Skeletal muscle tissue (tissue), 4 donors: ENCODE measurements around the gene OR8B8. TPM values are rescaled to one million over a fixed set of nuclear protein-coding genes. Genes with fewer than 3 reads are reported as not detected.

ENCODE experiments used
- H3K27ac ChIP-seq: one replicate; pipeline ENCODE4 v1.7.0; 2013; ENCODE audit warnings: mild to moderate bottlenecking, low read depth, low read length, inconsistent platforms
- H3K27me3 ChIP-seq, 3 donors: one replicate each; pipeline ENCODE4 v1.7.0; 2013; ENCODE audit warnings: low read length in 3 of 3; ENCODE audit not compliant: control insufficient read depth in 3 of 3, insufficient read depth in 3 of 3
- H3K36me3 ChIP-seq, 3 donors: one replicate each; pipeline ENCODE4 v1.7.0; 2013; ENCODE audit warnings: low read length in 3 of 3; ENCODE audit not compliant: control insufficient read depth in 3 of 3, insufficient read depth in 3 of 3
- H3K4me1 ChIP-seq, 3 donors: one replicate each; pipeline ENCODE4 v1.7.0; 2013; ENCODE audit warnings: low read length in 3 of 3, mild to moderate bottlenecking in 3 of 3; ENCODE audit not compliant: control insufficient read depth in 3 of 3, insufficient read depth in 3 of 3
- H3K4me3 ChIP-seq, 3 donors: one replicate each; pipeline ENCODE4 v1.7.0; 2013; ENCODE audit warnings: low read length in 3 of 3
- H3K9ac ChIP-seq, 3 donors: one replicate each; pipeline ENCODE4 v1.7.0; 2013; ENCODE audit warnings: low read length in 3 of 3, mild to moderate bottlenecking in 3 of 3, moderate library complexity in 2 of 3, low read depth in 1 of 3
- H3K9me3 ChIP-seq, 3 donors: one replicate each; pipeline ENCODE4 v1.7.0; 2013; ENCODE audit warnings: low read length in 3 of 3; ENCODE audit not compliant: control insufficient read depth in 3 of 3
- total RNA-seq: library from RNA; depleted of rRNA; stranded (reverse); fragments of >200 nt; gene quantifications from one replicate; pipeline ENCODE4 v1.2.3, GENCODE V29; 2014
- donor health status: Osteomylitis.

The OR8B8 gene
- total RNA-seq, 1 donor from 2014 or later: not detected

- H3K4me1 ChIP-seq: no peaks in the 10 kb centered on the region
- H3K27ac ChIP-seq: no peak overlapping the region
- no peaks in the 10 kb centered on the region for H3K36me3 ChIP-seq
- no peaks in the 10 kb centered on the region for H3K27me3 ChIP-seq
- H3K4me3 ChIP-seq: no peak overlapping the region
- H3K9me3 ChIP-seq: no peaks in the 10 kb centered on the region
- H3K9ac ChIP-seq: no peak overlapping the region
These were observed 2.6 kb downstream of the OR8B8 start for GRCh38 chr11:124442847-124443246.

- Histone ChIP-seq H3K36me3 (no peaks in the 10 kb centered on the region), H3K27ac (no peak overlapping the region), H3K27me3 (no peaks in the 10 kb centered on the region), H3K4me1 (no peaks in the 10 kb centered on the region), H3K9me3 (no peaks in the 10 kb centered on the region), H3K4me3 (no peak overlapping the region), H3K9ac (no peak overlapping the region)
These were observed 3.1 kb downstream of the OR8B8 start for GRCh38 chr11:124442442-124442841.

- H3K27ac ChIP-seq: no peak overlapping the region
These were observed 4.0 kb downstream of the OR8B8 start for GRCh38 chr11:124441519-124441918.

DNA sequence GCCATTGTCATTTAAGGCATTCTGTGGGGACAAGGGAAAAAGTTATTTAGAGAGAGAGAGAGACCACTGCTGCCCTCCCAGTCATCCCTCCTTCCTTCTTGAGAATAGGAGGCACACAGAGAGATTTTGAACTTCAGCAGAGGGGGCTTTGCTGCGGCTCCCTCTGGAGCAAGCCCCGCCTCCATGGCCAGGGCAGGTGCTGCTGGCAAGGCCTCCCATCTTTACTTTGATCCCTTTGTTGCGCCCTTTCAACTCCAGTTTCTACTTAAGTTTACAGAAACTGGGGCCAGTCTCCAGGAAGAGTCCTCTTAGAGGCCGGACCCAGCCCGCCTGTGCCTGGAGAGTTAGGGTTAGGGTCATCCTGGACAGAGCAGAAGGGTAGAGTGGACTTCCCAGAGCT lies 4.4 kb downstream of the OR8B8 start:
- Histone ChIP-seq H3K4me3 (no peak overlapping the region), H3K4me1 (no peaks in the 10 kb centered on the region), H3K36me3 (no peaks in the 10 kb centered on the region), H3K27ac (no peak overlapping the region), H3K9ac (no peak overlapping the region), H3K9me3 (no peaks in the 10 kb centered on the region), H3K27me3 (no peaks in the 10 kb centered on the region)

More at GRCh38 chr11:124441519-124441918, 4.0 kb downstream of the OR8B8 start:
- Histone ChIP-seq H3K4me1 (no peaks in the 10 kb centered on the region), H3K27me3 (no peaks in the 10 kb centered on the region), H3K9me3 (no peaks in the 10 kb centered on the region), H3K4me3 (no peak overlapping the region), H3K36me3 (no peaks in the 10 kb centered on the region), H3K9ac (no peak overlapping the region)

DNA sequence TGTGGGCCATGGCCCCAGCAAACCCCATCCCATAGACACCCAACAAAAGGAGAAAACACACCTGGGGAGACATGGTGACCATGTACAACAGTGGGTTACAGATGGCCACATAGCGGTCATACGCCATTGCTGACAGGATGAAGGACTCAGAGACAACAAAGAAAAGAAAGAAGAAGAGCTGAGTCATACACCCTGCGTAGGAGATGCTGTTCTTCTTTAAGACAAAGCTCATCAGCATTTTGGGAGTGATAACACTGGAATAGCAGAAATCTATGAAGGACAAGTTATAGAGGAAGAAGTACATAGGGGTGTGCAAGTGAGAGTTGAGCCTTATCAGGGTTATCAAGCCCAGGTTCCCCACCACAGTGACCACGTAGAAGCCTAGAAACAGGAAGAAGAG lies 4.9 kb downstream of the OR8B8 start:
- H3K9ac ChIP-seq: no peak overlapping the region
- H3K27me3 ChIP-seq: no peaks in the 10 kb centered on the region
- H3K4me3 ChIP-seq: no peak overlapping the region
- H3K4me1 ChIP-seq: no peaks in the 10 kb centered on the region
- H3K27ac ChIP-seq: no peak overlapping the region
- no peaks in the 10 kb centered on the region for H3K36me3 ChIP-seq
- H3K9me3 ChIP-seq: no peaks in the 10 kb centered on the region

DNA sequence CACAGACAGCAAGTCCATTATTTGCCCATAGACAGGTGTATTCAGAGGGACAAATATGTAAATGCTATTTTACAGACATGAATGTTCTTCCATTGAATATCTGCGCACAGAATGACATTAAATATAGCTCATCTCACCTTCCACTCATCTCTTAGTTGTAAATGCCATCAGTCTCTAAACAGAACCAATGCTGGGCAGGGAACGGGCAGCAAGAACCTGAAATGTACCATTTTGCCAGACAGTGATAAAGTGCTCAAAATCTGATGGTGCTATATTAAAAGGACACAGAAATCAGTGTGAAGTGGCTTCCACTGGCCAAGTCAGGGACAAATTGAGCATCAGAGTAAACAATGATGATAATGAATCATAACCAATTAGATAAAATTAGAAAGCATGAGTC lies 10.8 kb downstream of the OR8B8 start:
- Histone ChIP-seq H3K9me3 (peaks cover 0 to 2% (median 0%) of the 10 kb centered on the region in 3 donors), H3K36me3 (no peaks in the 10 kb centered on the region), H3K4me1 (no peaks in the 10 kb centered on the region), H3K9ac (no peak overlapping the region), H3K27me3 (no peaks in the 10 kb centered on the region), H3K4me3 (no peak overlapping the region), H3K27ac (no peak overlapping the region)

- Histone ChIP-seq H3K9me3 (peaks cover 0 to 2% (median 0%) of the 10 kb centered on the region in 3 donors), H3K27me3 (no peaks in the 10 kb centered on the region), H3K36me3 (no peaks in the 10 kb centered on the region), H3K4me3 (no peak overlapping the region), H3K9ac (no peak overlapping the region), H3K4me1 (no peaks in the 10 kb centered on the region), H3K27ac (no peak overlapping the region)
These were observed 15.9 kb downstream of the OR8B8 start for GRCh38 chr11:124429599-124429998.

GRCh38 chr11:124424384-124424921 lies 21.0 kb downstream of the OR8B8 start, which contains the start of gene OR8B4:
OR8B4 (minus strand) TSS chr11:124424871; CDS start chr11:124424871, 0 bp downstream.
- H3K9me3 ChIP-seq: no peaks in the 10 kb centered on the region
- no peaks in the 10 kb centered on the region for H3K4me1 ChIP-seq
- no peaks in the 10 kb centered on the region for H3K36me3 ChIP-seq
- H3K27me3 ChIP-seq: peaks cover 0 to 2% (median 0%) of the 10 kb centered on the region in 3 donors
- no peak within 1 kb of the TSS for H3K9ac ChIP-seq
- H3K27ac ChIP-seq: no peak within 1 kb of the TSS
- no peak within 1 kb of the TSS for H3K4me3 ChIP-seq

DNA sequence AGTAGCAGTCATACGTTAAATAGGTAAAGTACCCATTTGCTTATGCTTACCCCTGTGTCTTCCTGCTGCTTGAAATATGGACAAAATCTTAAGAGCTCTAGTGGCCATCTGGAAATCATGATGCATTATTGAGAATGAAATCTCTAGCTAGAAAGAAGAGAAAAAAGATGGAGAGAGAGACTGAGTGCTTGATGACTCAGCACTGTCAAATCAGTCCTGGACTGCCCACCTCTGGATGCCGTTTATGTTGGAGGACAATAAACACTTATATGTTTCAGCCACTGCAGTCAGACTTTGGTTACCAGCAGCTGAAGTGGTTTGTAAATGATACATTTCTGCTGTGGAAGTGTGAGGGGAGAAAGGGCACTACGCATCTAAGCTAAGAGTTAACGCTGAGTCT lies 24.5 kb downstream of the OR8B8 start:
- Histone ChIP-seq H3K36me3 (no peaks in the 10 kb centered on the region), H3K9ac (no peak overlapping the region), H3K4me3 (no peak overlapping the region), H3K9me3 (no peaks in the 10 kb centered on the region), H3K4me1 (no peaks in the 10 kb centered on the region), H3K27ac (no peak overlapping the region), H3K27me3 (peaks cover 0 to 2% (median 0%) of the 10 kb centered on the region in 3 donors)

- Histone ChIP-seq H3K9ac (no peak overlapping the region), H3K27ac (no peak overlapping the region), H3K9me3 (no peaks in the 10 kb centered on the region), H3K4me3 (no peak overlapping the region), H3K27me3 (peaks cover 0 to 4% (median 0%) of the 10 kb centered on the region in 3 donors), H3K4me1 (no peaks in the 10 kb centered on the region), H3K36me3 (no peaks in the 10 kb centered on the region)
These were observed 30.1 kb downstream of the OR8B8 start for GRCh38 chr11:124415356-124415923.
